GM21367 (cell line): ENCODE measurements around the gene CREB5.
"Not testable (repeated sequence)": the region's sequence is repeated elsewhere in the genome, so short reads cannot be mapped to it uniquely, and the experiment has no call there.

Experiments
- ATAC-seq: cut with Tn5 transposase; IDR thresholded peaks from one replicate; pipeline ENCODE4 v1.9.1; 2021; ENCODE audit not compliant: unreplicated experiment

CREB5 gene

GRCh38 chr7:28573059-28573553 lies 160.8 kb downstream of the CREB5 start:
- ATAC-seq, result no peak

DNA sequence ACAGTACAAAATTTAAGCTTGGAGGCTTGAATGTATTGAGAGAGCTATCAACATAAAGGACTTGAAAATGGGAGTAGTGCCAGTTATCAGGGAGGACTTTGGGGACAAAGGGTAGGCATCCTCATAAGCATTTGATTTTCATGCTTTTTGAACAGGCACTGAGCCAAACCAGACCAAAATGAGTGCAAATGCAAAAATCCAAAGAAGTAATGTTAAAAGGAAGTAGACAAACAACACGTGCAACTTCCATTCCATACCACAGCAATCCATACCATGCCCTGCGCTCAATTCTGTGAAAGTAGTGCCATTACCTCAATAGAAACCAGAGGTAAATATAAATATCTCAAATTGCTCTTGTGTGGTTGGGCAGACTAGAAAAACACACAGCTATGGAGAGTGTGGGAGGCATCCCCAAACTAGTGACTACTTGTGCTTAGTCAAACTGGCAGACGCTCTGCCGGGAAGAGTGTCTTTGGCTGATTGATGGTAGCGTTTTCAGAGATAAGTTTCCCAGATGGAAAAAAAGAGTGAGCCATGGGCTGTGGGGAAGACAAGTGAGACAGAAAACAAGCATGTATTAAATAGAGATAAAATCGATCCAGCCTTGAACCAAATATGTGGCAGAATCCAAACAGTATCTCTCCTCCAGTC lies 161.5 kb downstream of the CREB5 start:
- ATAC-seq, result no peak

GRCh38 chr7:28575241-28575643 lies 162.9 kb downstream of the CREB5 start:
- ATAC-seq, result no peak

GRCh38 chr7:28576656-28577055 lies 164.3 kb downstream of the CREB5 start:
- ATAC-seq, result no peak

DNA sequence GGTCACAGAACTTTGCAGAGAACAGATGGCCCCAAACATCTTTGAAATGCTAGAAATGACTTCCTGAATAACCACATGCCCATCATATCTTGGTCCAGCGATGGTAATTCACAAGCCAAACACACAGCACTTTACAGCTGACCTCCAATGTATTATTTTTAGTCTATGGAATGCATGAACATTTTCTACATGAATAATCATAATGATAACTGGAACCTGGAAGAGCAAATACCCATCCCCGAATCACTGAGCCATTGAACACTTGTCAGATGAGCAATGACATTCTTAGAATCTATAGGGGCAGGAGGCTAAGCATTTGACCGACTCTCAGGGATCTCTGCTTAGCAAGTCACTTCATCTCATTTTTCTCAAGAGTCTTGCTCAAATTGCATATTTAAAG lies 167.3 kb downstream of the CREB5 start:
- ATAC-seq, result no peak

- ATAC-seq, result no peak
These were observed 168.3 kb downstream of the CREB5 start for GRCh38 chr7:28580665-28581064.

- no peak for ATAC-seq
These were observed 169.0 kb downstream of the CREB5 start for GRCh38 chr7:28581351-28581750.

DNA sequence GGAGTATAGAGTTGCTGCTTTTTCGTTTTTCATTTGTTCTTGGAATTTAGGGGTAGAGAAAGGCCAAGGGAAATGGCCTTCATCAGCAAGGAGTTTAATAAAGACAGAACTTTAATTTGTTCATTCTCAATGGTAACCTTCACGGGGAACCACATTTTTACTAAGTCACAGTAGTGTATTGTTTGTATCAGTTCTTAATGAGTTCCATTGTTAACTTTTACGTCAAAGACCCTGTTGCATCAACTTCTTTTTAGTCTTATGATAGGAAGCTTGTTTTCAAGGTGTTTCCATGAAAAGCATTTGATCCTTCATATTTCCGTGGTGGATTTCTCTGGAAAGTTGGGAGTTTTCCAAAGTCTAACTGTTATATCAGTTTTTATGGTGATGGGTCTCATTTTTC lies 169.9 kb downstream of the CREB5 start:
- ATAC-seq, result no peak

GRCh38 chr7:28584235-28584634 lies 171.9 kb downstream of the CREB5 start:
- no peak for ATAC-seq

DNA sequence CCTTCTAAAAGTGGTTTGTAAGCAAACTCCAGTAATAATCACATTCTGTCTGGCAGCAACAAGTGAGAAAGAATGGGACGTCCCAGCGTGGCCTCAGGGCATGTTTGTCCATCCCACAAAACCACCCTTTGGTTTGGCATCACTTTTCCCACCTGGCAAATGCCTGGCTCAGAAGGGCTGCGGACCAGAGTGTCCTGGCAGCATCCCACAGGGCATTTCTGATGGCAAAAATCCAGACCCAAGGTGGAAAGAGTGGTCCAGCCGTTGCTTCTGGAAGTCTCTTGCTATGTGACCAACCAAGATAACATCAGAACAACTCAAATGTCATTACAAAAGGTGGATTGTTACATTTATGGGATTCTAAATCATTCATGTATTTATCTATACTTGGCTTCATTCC lies 174.4 kb downstream of the CREB5 start:
- ATAC-seq, result no peak

DNA sequence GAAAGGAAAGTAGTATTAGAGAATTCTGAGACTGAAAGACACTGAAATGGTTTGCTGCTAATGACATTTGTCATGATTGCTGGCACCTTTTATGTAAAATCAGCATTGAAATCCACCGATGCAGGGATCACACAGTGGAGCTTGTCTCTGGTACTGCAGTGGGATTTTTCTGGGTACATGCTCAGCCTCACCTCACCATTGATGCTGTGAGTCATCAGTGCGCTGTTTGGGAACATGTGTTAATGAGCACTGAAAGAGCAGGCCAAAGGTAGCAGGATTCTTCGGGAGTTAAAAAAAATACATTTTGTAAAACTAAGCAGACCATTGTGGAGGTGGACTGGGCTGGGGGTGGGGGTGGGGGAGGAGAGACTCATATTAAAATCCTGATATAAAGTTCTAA lies 174.9 kb downstream of the CREB5 start:
- no peak for ATAC-seq

DNA sequence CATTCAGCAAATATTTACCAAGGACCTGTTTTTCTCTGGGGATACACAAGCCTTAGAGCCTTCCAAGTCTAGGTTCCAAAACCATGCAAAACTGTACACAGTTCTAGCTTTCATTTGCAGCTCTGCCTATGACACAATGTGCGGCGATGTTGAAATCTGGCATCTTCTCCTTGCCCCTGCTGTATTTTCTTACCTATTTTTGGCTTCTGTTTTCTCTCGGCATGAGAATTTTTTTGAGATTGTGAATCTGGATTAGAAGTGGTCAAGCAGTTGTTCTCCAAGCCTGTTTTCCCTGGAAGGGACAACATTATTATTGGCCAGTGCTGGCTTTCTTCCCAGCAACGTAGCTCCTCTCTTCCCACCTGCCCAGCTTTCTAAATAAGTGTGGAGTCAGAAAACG lies 176.3 kb downstream of the CREB5 start:
- ATAC-seq, result no peak

DNA sequence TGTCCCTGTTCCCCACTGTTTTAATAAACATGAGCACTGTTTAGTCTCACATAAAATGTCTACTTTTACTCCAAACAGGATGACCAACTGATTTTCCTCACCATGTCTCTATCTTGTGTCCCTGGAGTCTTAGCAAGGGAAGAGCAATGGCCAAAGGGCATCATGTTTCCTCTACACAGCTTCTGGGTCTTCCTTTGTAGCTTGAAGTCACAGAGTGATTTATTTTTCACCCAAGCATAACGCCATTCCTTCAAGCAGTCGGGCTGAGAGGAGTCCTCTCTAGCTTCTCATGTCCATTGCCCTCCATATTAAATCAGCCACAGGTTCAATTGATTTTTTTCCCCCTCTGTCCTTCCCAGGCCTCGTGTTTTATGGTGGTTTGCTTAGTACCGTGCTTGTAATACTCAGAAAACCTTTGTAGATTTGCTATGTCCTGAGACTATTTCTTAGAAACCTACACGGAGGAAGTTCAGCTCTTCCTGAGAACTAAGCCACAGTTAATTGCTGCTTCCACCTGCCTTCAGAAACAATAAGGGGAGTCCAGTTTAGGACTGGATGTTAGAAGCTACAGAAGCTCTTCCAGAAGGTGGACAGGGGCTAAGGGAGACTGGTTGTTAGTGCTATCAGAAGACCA lies 178.8 kb downstream of the CREB5 start:
- ATAC-seq, result no peak

GRCh38 chr7:28591725-28592349 lies 179.5 kb downstream of the CREB5 start:
- ATAC-seq, result no peak

DNA sequence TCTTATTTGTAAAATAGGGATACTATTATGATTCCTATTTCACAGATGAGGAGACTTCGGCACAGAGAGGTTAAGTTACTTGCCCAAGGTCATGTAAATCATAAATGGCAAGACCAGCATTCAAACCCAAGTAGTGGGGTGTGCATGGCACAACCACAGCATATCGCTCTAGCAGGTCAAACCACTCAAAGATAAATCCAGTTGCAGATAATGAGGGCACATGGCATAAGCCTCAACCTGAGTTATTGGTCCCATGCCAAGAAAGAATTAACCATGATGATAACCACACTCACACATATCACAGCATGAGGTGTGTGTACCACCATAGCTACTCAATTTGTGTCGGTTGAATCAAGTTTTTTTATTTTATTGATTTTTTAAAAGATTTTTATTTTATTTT lies 180.5 kb downstream of the CREB5 start:
- no peak for ATAC-seq

DNA sequence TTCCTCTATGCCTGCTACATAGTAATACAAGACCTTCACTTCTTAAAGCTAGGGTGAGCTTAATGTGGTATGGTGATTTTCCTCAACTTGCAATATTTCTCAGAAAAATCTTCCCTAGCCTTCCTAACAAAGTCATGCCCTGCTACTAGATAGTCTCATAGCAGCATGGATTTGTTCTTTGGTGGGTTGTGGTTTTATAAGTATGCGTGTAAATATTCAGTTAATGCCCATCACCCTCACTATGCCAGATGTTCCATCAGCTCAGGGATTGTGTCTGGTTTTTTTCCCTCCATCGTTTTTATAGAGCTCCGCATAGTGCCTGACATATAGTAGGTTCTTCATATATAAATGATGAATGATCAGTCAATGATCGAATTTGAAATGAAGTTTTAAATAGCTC lies 182.8 kb downstream of the CREB5 start:
- no peak for ATAC-seq

- no peak for ATAC-seq
These were observed 183.5 kb downstream of the CREB5 start for GRCh38 chr7:28595801-28596200.

DNA sequence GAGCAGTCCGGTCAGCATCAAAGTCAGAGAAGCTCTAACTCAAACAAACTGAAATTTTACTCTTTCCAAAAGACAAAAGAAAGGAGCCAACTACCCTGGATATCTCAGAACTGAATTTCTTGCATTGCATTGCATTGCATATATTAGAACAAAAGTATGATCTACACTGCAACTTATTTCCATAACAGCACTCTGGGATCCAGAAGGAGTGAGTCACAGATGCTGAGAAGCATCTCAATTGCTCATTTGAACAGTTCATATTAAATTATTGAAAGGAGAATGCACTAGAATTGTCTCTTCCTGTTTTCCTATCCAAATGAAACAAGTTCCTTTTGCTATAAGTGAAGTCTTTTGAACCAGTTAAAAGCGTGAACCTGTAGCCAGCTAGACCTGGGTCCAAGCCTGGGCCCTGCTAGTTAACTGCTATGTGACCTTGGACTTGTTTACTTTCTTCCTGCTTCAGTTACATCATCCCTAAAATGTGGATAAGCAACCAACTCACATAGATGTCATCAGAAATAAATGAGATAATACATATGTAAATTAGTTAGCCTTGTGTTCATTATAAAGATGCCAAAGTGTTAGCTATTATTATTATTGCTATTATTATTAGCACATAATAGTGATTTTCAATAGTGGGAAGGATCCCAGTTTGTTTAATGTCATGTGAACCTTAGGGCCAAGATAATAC lies 184.1 kb downstream of the CREB5 start:
- no peak for ATAC-seq

DNA sequence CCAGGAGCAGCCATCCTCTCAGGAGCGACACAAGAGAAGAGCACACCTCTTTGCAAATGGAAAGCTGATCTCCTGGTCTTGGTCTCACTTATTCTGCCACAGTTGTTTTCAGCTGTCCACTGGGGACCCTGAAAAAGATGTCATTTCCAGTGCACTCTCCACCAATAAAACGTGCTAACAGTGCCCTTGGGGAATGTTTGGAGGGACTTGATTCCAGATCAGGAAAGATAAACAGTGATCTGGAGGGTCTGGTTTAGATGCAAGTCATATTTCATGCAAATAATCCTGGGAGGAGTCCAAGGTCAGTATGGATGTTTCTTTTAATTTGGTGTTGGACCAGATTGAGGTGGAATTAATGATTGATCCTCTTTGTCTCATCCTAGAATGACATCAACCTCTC lies 185.0 kb downstream of the CREB5 start:
- no peak for ATAC-seq

DNA sequence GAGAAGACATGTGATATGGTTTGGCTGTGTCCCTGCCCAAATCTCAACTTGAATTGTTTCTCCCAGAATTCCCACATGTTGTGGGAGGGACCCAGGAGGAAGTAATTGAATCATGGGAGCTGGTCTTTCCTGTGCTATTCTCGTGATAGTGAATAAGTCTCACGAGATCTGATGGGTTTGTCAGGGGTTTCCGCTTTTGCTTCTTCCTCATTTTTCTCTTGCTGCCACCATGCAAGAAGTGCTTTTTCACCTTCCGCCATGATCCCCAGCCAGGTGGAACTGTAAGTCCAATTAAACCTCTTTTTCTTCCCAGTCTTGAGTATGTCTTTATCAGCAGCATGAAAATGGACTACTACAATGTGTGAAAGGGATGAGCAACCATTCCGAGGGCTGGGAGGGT lies 185.7 kb downstream of the CREB5 start:
- ATAC-seq, result not testable (repeated sequence)

GRCh38 chr7:28598586-28598985 lies 186.3 kb downstream of the CREB5 start:
- no peak for ATAC-seq

DNA sequence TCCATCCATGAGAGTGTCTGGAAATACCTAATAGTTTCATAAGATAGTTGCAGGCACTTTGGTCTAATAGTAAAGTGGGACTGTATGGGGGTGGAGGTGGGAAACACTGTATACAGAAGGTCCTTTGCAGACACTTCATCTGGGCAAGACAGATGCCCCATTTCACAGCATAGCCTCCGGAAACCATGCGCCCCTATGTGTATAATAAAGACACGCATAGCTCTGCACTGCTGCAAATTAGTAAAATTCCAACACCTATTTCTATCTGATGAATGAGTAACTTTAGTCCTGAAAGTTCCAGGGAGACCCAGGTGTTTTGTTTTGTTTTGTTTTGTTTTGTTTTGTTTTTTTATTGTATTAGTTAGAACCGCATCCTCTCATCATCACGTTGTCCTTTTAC lies 187.1 kb downstream of the CREB5 start:
- no peak for ATAC-seq
